ENCODE measurements around the gene TMEM98.
"Not testable (repeated sequence)": the region's sequence is repeated elsewhere in the genome, so short reads cannot be mapped to it uniquely, and the experiment has no call there.

The TMEM98 gene, protein sequence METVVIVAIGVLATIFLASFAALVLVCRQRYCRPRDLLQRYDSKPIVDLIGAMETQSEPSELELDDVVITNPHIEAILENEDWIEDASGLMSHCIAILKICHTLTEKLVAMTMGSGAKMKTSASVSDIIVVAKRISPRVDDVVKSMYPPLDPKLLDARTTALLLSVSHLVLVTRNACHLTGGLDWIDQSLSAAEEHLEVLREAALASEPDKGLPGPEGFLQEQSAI

DNA sequence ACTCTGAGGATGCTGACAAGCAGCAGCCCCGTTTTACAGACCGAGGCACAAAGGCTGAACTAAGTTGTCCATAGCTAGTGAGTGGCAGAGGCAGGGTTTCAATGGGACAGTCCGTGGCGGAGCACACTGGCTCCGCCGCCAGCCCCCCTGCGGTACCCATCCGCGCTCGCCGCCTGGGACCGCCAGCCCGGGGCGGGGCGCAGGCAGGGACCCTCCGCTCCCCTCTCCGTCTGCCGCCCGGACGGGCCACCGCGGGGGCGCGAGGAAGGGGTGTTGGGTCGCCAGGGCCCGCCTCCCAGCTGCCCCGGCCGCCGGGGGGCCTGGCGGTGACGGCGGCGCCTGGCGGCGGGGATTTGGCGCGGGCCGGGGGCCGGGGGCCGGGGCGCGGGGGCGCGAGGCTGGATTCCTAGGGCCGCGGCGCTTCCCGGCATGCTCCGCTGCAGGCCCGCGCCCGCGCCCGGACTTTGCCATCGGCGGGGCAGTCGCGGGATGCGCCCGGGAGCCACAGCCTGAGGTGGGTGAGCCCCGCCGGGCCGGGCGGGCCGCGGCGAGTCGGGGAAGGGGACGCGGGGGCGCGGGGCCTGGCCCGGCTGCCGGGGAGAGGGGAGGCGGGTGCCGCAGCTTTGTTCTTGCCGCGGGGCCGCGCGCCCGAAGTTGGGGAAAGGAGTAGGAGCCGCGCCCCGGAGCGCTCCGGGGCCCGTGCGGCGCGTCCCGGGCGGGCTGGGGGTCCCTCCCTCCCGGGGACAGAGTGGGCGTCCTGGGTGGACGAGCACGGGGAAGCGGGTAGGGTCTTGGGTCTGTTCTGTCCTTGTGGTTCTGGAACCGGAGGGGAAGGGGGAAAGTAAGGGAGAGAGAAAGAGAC, at the start of gene TMEM98:
TMEM98 (plus strand) TSS at position 430 of the 862 bp plus-strand sequence. CDS start 3,376 bp downstream, outside the sequence.
- DNase-seq = peak; percentile 53

DNA sequence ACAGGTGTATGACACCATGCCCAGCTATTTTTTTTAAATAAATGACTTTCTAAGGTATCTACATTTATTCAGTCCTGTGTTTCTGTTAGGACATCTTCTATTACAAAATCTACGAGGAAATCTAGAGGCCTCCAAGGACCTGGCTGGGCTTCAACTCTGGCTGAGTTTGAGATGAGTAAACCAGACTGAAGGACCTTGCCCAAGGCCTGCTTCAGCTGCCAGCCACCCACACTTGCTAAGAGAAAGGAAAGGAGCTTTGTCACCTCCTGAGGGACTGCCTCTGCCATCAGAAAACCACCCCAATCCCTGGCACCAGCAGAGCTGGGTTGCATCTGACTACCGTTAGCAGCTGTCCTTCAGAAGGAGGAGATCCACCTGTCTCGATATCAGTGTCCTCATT, 49.7 kb upstream of the TMEM98 start:
- no peak for DNase-seq

- DNase-seq = no peak
These were observed 48.8 kb upstream of the TMEM98 start for GRCh38 chr17:32879134-32879533.

DNA sequence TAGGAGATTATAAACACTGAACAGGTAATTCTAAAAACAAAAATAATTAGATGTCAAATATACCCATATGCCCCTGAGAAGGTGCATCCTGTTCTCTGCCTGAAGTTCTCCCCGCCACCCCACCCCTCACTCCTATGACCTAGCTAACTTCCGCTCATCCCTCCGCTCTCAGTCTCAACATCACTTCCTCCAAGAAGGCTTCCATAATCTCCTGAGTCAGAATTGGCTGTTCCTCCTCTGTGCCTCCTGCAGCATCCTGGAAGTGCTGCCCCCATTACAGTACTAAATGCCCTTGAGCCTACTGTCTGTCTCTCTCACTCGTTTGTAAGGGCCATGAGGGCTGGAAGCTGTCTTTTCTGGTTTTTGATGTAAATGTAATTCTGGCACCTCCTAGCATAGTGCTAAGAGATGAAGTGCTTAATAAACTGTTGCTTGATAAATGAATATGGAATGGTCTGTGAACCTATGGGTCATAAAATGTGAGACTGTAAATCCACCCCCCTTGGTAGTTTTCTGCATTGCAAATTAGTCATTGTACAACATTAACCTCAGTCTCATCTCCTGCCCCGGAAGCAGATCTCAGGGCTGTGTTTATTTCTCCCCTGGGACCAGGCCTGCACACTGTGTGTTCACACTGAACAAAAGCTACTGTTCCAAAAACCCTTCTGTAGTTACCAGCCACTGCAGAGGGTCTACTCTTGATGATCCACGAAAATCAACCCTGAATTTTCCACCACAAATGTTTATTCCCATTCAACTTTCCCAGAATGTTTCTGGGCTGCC, 47.1 kb upstream of the TMEM98 start:
- DNase-seq = no peak

DNA sequence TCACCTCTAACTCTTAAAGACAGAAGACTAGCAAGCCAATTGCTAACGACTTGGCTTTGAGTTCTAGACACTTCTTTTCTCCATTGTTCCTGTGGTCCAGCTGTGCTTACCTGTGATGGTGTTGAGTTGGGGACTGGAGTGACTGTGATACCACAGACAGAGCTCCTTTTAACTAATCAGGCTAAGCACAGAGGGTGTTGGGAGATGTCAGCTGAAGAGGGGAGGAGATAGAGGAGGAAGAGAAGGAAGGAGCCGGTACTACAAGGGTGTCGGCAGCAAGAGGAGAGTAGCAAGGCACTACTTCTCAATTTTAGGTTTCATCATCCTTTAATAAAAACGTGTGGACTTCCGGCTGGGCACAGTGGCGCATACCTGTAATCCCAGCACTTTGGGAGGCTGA, 45.9 kb upstream of the TMEM98 start:
- no peak for DNase-seq

DNA sequence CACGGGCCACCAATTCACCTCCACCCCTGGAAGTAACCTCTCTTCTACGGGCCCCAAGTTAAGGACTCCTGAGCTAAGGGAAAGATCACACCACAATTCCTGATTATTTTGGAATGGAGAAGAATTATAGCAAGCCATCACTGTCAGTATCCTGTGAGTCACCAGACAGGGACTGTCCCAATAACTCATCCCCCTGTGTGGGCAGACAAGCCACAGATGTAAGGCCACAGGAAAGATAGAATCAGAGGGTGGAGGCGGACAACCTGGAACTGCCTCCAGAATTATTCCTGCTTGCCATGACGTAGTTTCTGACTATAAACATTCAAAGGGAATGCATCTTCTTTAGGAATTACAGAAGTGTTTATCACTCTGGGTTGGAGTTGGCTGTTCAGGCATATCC, 45.2 kb upstream of the TMEM98 start:
- no peak for DNase-seq

GRCh38 chr17:32886951-32887350, 41.0 kb upstream of the TMEM98 start:
- DNase-seq = peak; percentile 29

GRCh38 chr17:32887410-32887809, 40.5 kb upstream of the TMEM98 start:
- DNase-seq = not testable (repeated sequence)

DNA sequence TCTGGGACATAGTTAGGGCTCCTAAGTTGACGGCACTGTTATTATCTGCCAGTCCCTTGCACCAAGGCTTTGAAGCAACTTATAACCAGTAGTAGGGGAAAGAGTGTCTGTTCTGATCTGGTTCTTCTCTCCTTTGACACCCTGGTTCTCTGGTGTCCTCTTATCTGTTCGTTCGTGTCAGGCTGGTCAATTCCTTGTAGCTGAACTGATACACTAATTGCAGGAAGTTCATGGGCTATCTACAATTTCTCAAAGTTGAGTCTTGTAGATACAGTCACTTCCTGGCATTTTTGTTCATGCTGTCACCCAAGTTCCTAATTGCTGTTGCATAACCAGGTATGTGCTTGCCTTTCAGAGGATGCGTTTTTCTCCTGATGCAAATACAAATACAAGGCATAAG, 33.7 kb upstream of the TMEM98 start:
- DNase-seq = no peak

DNA sequence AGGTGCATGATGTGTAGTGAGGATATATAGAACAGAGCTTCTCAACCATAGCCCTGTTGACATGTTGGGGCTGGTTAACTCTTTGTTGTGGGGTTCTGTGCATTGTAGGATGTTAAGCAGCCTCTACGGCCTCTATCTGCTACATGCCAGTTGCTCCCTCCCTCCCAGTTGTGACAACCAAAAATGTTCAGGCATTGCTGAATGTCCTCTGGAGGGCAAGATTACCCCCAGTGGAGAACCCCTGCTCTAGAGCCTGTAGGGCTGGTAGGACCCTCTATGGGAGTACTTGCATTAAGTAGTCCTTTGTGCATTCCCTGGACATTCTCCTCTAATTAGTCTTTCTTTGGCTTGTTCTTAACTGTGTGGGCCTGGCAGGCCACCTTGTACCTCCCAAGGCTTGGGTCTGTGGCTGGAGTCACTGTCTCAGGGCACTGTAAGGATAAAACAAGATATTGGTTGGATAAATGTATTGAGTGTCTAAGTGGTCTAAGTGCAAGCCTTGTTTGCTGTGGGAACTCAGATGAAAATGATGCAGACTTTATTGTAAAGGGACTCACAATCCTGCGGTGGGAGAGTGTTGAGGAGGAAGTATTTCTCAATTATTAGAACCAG, 31.2 kb upstream of the TMEM98 start:
- DNase-seq = no peak

DNA sequence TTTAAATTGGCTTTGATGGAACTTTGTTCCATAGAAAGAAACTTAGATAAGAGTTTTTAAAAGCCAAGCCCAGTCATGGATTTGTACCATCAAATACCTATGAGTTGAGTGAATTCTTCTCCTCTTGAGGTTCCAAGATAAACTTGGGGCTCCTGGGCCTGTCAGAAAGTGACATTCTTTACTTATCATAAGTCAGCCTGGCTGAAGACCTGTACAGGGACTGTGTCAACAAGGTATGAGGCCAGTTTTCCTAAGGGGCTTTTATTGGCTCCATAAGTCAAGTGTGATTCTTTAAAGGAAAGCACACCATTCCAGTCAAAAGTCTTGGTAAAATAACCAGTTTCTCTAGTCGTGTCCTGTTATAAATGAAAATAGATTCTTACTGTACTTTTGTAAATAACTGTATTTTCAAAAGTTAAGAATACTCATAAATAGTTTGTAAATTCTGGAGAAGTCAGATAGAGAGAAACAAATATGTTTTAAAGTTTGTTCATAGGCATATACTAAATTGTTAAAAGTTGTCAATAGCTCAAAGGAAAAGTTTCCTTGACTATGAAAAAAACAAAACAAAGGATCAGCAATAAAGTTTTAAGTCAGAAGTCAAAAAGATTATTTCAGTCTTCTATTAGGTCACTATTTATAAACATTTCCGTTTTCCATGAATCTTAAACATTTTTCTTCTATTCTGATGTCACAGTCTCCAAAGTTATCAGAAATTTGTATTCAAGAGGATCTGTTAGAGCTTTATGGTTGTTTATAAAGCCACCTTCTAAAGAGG, 28.5 kb upstream of the TMEM98 start:
- DNase-seq = no peak

DNA sequence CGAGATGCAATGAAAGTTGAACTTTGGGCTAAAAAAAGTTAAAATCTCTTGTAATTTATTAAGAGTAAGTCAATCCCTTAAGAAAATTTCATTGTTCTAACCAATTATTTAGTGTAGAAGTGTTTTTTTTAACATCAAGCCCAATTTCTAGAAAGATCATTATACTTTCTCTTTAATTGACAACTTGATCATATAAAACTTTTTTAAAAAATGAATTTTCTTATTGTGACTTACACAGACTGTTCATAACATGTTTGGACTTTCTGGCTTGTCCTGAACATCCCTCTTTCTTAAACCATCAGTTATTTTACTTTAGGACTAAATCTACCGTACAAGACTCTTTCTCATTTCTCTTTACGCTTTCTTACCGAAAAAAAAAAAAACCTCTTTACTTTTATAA, 26.2 kb upstream of the TMEM98 start:
- no peak for DNase-seq

DNA sequence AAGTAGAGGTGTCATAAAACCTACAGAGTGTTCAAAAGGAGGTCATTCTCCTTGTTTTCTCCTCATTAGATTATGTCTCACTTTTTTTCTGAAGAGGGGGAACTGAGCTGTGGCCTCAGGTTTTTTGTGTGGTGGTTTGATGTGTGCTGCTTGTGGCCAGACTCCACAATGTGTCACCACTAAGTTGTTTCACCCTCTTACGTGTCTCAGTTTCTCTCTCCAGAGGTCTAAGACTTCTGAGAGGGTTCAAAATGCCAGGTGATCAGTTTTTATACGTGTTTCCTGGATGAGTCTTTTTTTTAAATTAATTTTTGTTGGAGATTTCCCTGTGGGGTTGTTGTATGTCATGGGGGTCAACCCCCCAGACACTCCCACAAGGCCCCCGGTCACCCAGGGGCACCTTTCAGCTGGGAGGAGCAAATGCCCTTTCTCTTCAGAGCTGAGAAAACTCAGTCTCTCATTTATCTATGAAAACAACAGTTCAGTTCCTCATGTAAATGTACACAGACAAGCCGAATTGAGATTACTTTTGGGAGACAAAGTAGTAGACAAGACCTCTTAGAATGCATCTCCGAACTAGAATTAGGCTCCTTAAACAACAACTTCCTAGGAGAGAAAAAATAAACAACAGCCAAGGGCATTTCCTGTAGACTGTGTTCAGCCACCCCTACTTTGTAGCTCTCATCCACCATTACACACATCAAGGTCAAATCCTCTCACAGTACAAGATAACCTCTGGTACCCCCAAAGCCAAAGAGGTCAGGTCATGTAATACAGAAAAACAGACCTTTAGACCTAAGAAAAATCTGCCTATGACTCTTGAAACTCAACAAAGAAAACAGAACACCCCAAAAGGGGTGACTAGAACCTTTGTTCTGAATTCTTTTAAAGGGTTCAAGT, 23.9 kb upstream of the TMEM98 start:
- DNase-seq = no peak

- no peak for DNase-seq
These were observed 23.1 kb upstream of the TMEM98 start for GRCh38 chr17:32904891-32905290.

GRCh38 chr17:32907583-32907982, 20.4 kb upstream of the TMEM98 start:
- no peak for DNase-seq

GRCh38 chr17:32909787-32910369, 18.1 kb upstream of the TMEM98 start:
- peak; percentile 74 for DNase-seq

DNA sequence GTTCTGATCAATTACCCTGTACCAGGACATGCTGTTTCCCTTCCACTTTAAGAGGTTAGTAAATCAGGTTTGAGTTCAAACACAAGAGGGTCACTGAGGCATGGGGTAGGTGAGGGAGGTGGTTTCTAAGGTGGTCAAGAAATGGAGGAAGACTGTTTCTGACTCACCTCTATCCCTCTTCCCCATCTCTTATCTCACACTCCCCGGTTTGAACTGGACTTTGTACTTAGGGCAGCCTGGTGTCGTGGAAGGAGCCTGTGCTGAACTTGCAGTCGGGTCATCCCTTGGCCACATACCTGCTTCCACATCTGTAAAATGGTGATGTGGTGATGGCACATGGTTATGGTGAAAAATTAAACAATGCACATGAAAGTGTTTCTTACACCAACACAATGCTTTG, 17.2 kb upstream of the TMEM98 start:
- DNase-seq = no peak

- peak; percentile 67 for DNase-seq
These were observed 15.6 kb upstream of the TMEM98 start for GRCh38 chr17:32912218-32912897.

- DNase-seq = no peak
These were observed 14.4 kb upstream of the TMEM98 start for GRCh38 chr17:32913593-32913992.

GRCh38 chr17:32914181-32914580, 13.8 kb upstream of the TMEM98 start:
- DNase-seq = no peak

All from NCI-H146 (cell line).